Measurements from ENCODE around the gene C1orf105. TPM values are rescaled to one million over a fixed set of nuclear protein-coding genes. Genes with fewer than 3 reads are reported as not detected.

Gene C1orf105
- total RNA-seq, 4 donors from 2014 or later: not detected

DNA sequence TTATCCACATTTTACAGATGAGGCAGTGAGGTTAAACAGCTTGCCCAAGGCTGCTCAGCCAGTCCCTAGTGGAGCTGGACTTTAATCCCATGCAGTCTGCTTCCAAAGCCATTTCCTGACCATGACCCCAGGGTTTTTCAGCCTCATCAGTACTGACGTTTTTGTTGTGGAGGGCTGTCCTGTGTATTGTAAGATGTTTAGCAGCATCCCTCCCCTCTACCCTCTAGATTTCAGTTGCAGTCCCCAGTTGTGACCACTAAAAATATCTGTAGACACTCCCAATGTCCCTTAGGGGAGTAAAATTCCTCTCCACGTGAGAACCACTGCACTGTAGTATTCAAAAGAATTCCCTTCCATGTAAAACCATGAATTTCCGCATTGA, 30.2 kb upstream of the C1orf105 start:
- no peak overlapping the region for H3K4me3 ChIP-seq
- intact Hi-C loops (cut with DNase I): loop anchor here (10.0 kb wide), 1 partner anchor 105 kb away; no protein-coding TSS in a partner anchor
- peak overlapping the region; percentile 34 to 81 (median 54) for H3K27ac ChIP-seq
- TF ChIP-seq CTCF (IDR thresholded peaks at IDR 0.05) (no peak), POLR2A (IDR thresholded peaks at IDR 0.05) (no peak)
- WGBS, 2 donors: 41 to 47% methylated on average over 3 of the region's 3 CpGs
- no peaks in the 10 kb centered on the region for H3K9me3 ChIP-seq
- H3K36me3 ChIP-seq: no peaks in the 10 kb centered on the region
- H3K27me3 ChIP-seq: no peaks in the 10 kb centered on the region
- peaks cover 11 to 38% (median 20%) of the 10 kb centered on the region in 3 donors for H3K4me1 ChIP-seq
- DNase-seq: no peak

GRCh38 chr1:172390683-172391551, 29.6 kb upstream of the C1orf105 start:
- H3K27me3 ChIP-seq: no peaks in the 10 kb centered on the region
- no peaks in the 10 kb centered on the region for H3K9me3 ChIP-seq
- peak overlapping the region; percentile 34 to 81 (median 54) for H3K27ac ChIP-seq
- intact Hi-C loops (cut with DNase I): loop anchor here (10.0 kb wide), 1 partner anchor 106 kb away; no protein-coding TSS in a partner anchor
- peaks cover 11 to 38% (median 20%) of the 10 kb centered on the region in 3 donors for H3K4me1 ChIP-seq
- H3K36me3 ChIP-seq: no peaks in the 10 kb centered on the region
- TF ChIP-seq POLR2A (IDR thresholded peaks at IDR 0.05) (no peak), CTCF (IDR thresholded peaks at IDR 0.05) (no peak)
- WGBS, 2 donors: 30 to 42% methylated on average over 9 of the region's 9 CpGs
- no peak for DNase-seq
- H3K4me3 ChIP-seq: peak overlapping the region in 3 of 4 donors; percentile 6 to 49 (median 15)

GRCh38 chr1:172391976-172392375, 28.5 kb upstream of the C1orf105 start:
- H3K27me3 ChIP-seq: no peaks in the 10 kb centered on the region
- H3K27ac ChIP-seq: no peak overlapping the region
- H3K9me3 ChIP-seq: no peaks in the 10 kb centered on the region
- intact Hi-C loops (cut with DNase I): loop anchor here (10.0 kb wide), 1 partner anchor 107 kb away; no protein-coding TSS in a partner anchor
- TF ChIP-seq CTCF (IDR thresholded peaks at IDR 0.05): no peak
- no peak for TF ChIP-seq POLR2A (IDR thresholded peaks at IDR 0.05)
- H3K4me1 ChIP-seq: peaks cover 11 to 42% (median 20%) of the 10 kb centered on the region in 3 donors
- no peak overlapping the region for H3K4me3 ChIP-seq
- no peak for DNase-seq
- no peaks in the 10 kb centered on the region for H3K36me3 ChIP-seq
- WGBS, 2 donors: 92 to 100% methylated on average over 1 of the region's 1 CpG

DNA sequence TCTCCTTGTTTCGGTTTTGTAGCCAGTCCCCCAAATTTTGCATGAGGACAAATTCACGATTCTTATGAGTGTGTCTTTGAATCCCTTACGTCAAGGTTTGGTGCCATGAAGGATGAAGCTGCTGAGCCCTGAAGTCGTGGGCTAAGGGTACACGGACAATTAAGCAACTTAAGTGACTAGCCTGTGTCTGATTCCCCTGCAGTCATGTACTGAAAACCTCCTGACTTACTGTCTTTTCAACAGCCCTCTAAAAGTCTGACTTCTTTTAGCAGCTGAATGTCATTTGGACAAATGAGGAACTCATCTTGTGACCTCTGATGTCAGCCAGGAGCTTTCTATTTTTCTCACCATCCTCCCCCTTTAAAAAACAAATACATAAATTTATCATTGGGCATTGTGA, 27.1 kb upstream of the C1orf105 start:
- H3K27ac ChIP-seq: peak overlapping the region in 2 of 4 donors; percentile 51 to 53
- no peaks in the 10 kb centered on the region for H3K9me3 ChIP-seq
- TF ChIP-seq POLR2A (IDR thresholded peaks at IDR 0.05) (peak in 1 of 4 donors; percentile 16), CTCF (IDR thresholded peaks at IDR 0.05) (no peak)
- H3K27me3 ChIP-seq: no peaks in the 10 kb centered on the region
- 66 to 89% methylated on average over 5 of the region's 5 CpGs for WGBS, 2 donors
- intact Hi-C loops (cut with DNase I): loop anchor here (10.0 kb wide), 1 partner anchor 109 kb away; no protein-coding TSS in a partner anchor
- peaks cover 11 to 55% (median 20%) of the 10 kb centered on the region in 3 donors for H3K4me1 ChIP-seq
- no peak for DNase-seq
- no peaks in the 10 kb centered on the region for H3K36me3 ChIP-seq
- no peak overlapping the region for H3K4me3 ChIP-seq

DNA sequence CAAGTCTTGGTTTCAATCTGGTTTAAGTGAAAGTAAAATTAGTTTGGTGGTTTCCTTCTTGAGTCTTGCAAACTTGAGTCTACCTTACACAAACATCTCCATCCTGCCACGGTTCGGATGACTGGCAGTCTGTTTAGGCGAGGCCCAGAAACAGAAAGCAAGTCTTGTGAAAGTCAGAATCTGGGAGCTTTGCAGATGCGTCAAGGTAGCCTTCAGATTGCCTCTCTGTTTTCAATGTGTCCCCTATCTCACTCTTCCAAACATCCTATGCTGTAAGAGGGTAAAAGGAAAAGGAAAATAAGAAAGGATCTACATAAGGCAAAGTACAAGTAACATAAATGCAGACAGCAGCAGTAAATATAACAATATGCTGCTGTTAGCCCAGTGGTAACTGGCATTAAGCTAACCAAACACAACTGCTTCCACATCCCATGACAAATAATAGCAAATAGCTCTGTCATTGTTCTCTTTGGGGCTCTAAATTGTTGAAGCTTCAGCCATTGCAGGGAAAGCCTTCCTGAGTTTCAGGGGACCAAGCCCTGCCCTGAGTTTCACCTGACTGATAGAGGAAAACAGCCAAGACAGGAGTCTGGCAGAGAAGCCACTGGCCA, 26.2 kb upstream of the C1orf105 start:
- DNase-seq: no peak
- Histone ChIP-seq H3K4me1 (peaks cover 11 to 64% (median 20%) of the 10 kb centered on the region in 3 donors), H3K36me3 (no peaks in the 10 kb centered on the region), H3K27me3 (no peaks in the 10 kb centered on the region), H3K4me3 (no peak overlapping the region), H3K27ac (peak overlapping the region in 3 of 4 donors; percentile 51 to 64 (median 53)), H3K9me3 (no peaks in the 10 kb centered on the region)
- 23 to 39% methylated on average over 4 of the region's 4 CpGs for WGBS, 2 donors
- intact Hi-C loops (cut with DNase I): loop anchor here (10.0 kb wide), 1 partner anchor 109 kb away; no protein-coding TSS in a partner anchor
- TF ChIP-seq CTCF (IDR thresholded peaks at IDR 0.05): no peak
- no peak for TF ChIP-seq POLR2A (IDR thresholded peaks at IDR 0.05)

All from esophagus squamous epithelium (tissue), 5 donors.